Erythroblast (primary cell): ENCODE data around the gene GRB14.

Experiments
- GATA1 ChIP-seq: IDR thresholded peaks from 2 replicates; pipeline ENCODE4 v1.6.1; 2011; ENCODE audit warnings: low read depth, mild to moderate bottlenecking, control low read depth, low read length, moderate library complexity
- POLR2A ChIP-seq: IDR thresholded peaks from 2 replicates; pipeline ENCODE4 v1.6.1; 2011; ENCODE audit warnings: mild to moderate bottlenecking, low read length

- TF ChIP-seq POLR2A, result no peak
- no peak for TF ChIP-seq GATA1
Measured at GRCh38 chr2:164581050-164581449, 40.2 kb downstream of the GRB14 start.
